Activated CD4-positive, alpha-beta memory T cell treated with anti-CD3 and anti-CD28 coated beads for 36 hours (primary cell): ENCODE measurements around the gene MED22. TPM values are rescaled to one million over a fixed set of nuclear protein-coding genes. Genes with fewer than 3 reads are reported as not detected.
"Not testable (repeated sequence)": the region's sequence is repeated elsewhere in the genome, so short reads cannot be mapped to it uniquely, and the experiment has no call there.

ENCODE experiments used
- CTCF ChIA-PET: fragments of 350-600 bp; sonication (Branson Sonifier 250); formaldehyde crosslinking; loops from one replicate; lab custom pipeline; 2021; ENCODE audit warnings: antibody characterized with exemption, inconsistent platforms; lab: Charles Lee
- POLR2A ChIA-PET: fragments of 350-600 bp; sonication (Branson Sonifier 250); formaldehyde crosslinking; loops from one replicate; lab custom pipeline; 2021; ENCODE audit warnings: antibody characterized with exemption; lab: Charles Lee
- DNase-seq: peaks from one replicate; pipeline ENCODE4 v3.0.0-alpha.2; 2020
- H3K27ac Mint-ChIP-seq: one replicate; pipeline ENCODE4 v1.8.0; 2021; ENCODE audit warnings: mixed read lengths
- H3K27me3 Mint-ChIP-seq: one replicate; pipeline ENCODE4 v1.8.0; 2021; ENCODE audit warnings: mixed read lengths
- H3K36me3 Mint-ChIP-seq: one replicate; pipeline ENCODE4 v1.8.0; 2021; ENCODE audit warnings: mixed read lengths
- H3K4me1 Mint-ChIP-seq: one replicate; pipeline ENCODE4 v1.8.0; 2021; ENCODE audit warnings: low read depth, mixed read lengths
- H3K4me3 Mint-ChIP-seq: one replicate; pipeline ENCODE4 v1.8.0; 2021; ENCODE audit warnings: mild to moderate bottlenecking, mixed read lengths
- H3K9me3 Mint-ChIP-seq: one replicate; pipeline ENCODE4 v1.8.0; 2021; ENCODE audit warnings: mixed read lengths
- intact Hi-C: fragments of 100-400 bp; cut with micrococcal nuclease; formaldehyde crosslinking; loops from one replicate; pipeline ENCODE4 v1.15.1; 2023
- total RNA-seq, 2 experiments: library from RNA; stranded (reverse); gene quantifications; one replicate each; pipeline ENCODE4 v1.2.3, GENCODE V29; 2021

Gene MED22
- total RNA-seq, 2 experiments from 2014 or later = 20.8 to 20.9 TPM

GRCh38 chr9:133385452-133385851 lies 37.5 kb upstream of the MED22 start:
- Mint-ChIP-seq H3K9me3 (no peaks in the 10 kb centered on the region), H3K36me3 (no peaks in the 10 kb centered on the region), H3K4me3 (no peak overlapping the region), H3K27ac (no peak overlapping the region), H3K4me1 (no peaks in the 10 kb centered on the region), H3K27me3 (peaks cover 6% of the 10 kb centered on the region)
- intact Hi-C loops = no loop called here
- POLR2A ChIA-PET = no interaction called here
- no peak for DNase-seq
- CTCF ChIA-PET = no interaction called here

DNA sequence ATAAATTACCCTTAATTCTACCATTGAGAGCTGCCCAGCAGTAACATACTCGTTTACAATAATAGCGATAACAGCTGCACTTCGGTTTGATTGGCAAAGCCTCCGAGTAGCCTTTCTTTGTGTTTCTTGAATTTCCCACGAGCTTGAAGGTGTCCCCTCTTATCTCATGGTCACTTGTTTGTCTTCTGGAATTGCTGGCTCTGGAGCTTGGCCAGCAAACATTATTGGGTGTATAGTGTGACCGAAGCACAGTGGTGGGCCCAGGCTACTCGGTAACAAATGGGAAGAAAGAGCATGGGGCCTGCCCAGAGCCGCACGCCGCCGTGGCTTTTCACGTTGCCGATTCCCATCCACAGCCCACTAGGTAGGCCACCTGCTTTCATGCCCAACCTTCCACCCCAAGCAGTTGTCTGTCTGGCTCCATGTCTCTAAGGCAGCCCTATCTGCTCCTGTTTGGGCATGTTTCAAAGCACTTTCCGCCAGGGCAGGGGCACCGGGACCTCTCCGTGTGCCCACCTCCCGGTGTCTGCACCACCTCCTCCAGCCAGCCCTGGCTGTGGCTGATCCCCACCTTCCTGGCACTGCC lies 36.9 kb upstream of the MED22 start:
- intact Hi-C loops = no loop called here
- H3K36me3 Mint-ChIP-seq = no peaks in the 10 kb centered on the region
- no peak overlapping the region for H3K4me3 Mint-ChIP-seq
- H3K27ac Mint-ChIP-seq = no peak overlapping the region
- H3K9me3 Mint-ChIP-seq = no peaks in the 10 kb centered on the region
- H3K27me3 Mint-ChIP-seq = peaks cover 3% of the 10 kb centered on the region
- no peaks in the 10 kb centered on the region for H3K4me1 Mint-ChIP-seq
- ChIA-PET POLR2A (no interaction called here), CTCF (interaction anchor here (0.8 kb wide), 1 partner anchor 11 kb away, joined by 3 read pairs; no protein-coding TSS in a partner anchor)
- DNase-seq = no peak

GRCh38 chr9:133383438-133383837 lies 35.5 kb upstream of the MED22 start:
- Mint-ChIP-seq H3K4me1 (no peaks in the 10 kb centered on the region), H3K9me3 (no peaks in the 10 kb centered on the region), H3K4me3 (no peak overlapping the region), H3K36me3 (no peaks in the 10 kb centered on the region), H3K27ac (no peak overlapping the region), H3K27me3 (no peaks in the 10 kb centered on the region)
- DNase-seq = no peak
- POLR2A ChIA-PET = no interaction called here
- intact Hi-C loops = no loop called here
- CTCF ChIA-PET = no interaction called here

DNA sequence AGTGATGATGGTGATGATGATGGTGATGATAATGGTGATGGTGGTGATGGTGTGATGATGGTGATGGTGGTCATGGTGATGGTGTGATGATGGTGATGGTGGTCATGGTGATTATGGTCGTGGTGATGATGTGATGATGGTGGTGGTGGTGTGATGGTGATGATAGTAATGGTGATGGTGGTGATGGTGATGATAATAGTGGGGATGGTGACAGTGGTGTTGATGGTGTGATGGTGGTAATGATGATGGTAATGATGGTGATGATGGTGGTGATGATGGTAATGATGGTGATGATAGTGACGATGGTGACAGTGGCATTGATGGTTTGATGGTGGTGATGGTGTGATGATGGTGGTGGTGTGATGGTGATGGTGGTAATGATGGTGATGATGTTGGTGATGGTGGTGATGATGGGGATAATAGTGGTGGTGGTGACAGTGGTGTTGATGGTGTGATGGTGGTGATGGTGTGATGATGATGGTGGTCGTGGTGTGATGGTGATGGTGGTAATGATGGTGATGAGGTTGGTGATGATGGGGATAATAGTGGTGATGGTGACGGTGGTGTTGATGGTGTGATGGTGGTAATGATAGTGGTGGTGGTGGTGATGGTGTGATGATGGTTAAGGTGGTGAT lies 34.7 kb upstream of the MED22 start:
- ChIA-PET POLR2A (no interaction called here), CTCF (no interaction called here)
- no peak for DNase-seq
- no peak overlapping the region for H3K4me3 Mint-ChIP-seq
- H3K36me3 Mint-ChIP-seq = no peaks in the 10 kb centered on the region
- intact Hi-C loops = no loop called here
- no peaks in the 10 kb centered on the region for H3K27me3 Mint-ChIP-seq
- H3K27ac Mint-ChIP-seq = no peak overlapping the region
- H3K4me1 Mint-ChIP-seq = no peaks in the 10 kb centered on the region
- H3K9me3 Mint-ChIP-seq = no peaks in the 10 kb centered on the region

GRCh38 chr9:133380734-133381133 lies 32.8 kb upstream of the MED22 start:
- CTCF ChIA-PET = no interaction called here

GRCh38 chr9:133379153-133380086 lies 31.5 kb upstream of the MED22 start:
- no peaks in the 10 kb centered on the region for H3K27me3 Mint-ChIP-seq
- no peaks in the 10 kb centered on the region for H3K9me3 Mint-ChIP-seq
- intact Hi-C loops = loop anchor here (10.0 kb wide), 1 partner anchor 1015 kb away; no protein-coding TSS in a partner anchor
- peaks cover 7% of the 10 kb centered on the region for H3K36me3 Mint-ChIP-seq
- DNase-seq = no peak
- ChIA-PET CTCF (no interaction called here), POLR2A (interaction anchor here (1.3 kb wide), 1 partner anchor 31 kb away, joined by 4 read pairs; the partner anchor contains the start of genes MED22 and RPL7A)
- H3K4me1 Mint-ChIP-seq = peaks cover 6% of the 10 kb centered on the region
- no peak overlapping the region for H3K4me3 Mint-ChIP-seq
- H3K27ac Mint-ChIP-seq = no peak overlapping the region

More at GRCh38 chr9:133380734-133381133, 32.8 kb upstream of the MED22 start:
- POLR2A ChIA-PET = no interaction called here
- Mint-ChIP-seq H3K9me3 (no peaks in the 10 kb centered on the region), H3K27ac (no peak overlapping the region), H3K36me3 (no peaks in the 10 kb centered on the region), H3K27me3 (no peaks in the 10 kb centered on the region), H3K4me3 (no peak overlapping the region), H3K4me1 (peaks cover 3% of the 10 kb centered on the region)
- intact Hi-C loops = no loop called here
- DNase-seq = no peak

- no peaks in the 10 kb centered on the region for H3K9me3 Mint-ChIP-seq
- POLR2A ChIA-PET = interaction anchor here (1.3 kb wide), 1 partner anchor 30 kb away, joined by 4 read pairs; the partner anchor contains the start of genes MED22 and RPL7A
- H3K36me3 Mint-ChIP-seq = peaks cover 11% of the 10 kb centered on the region
- H3K27me3 Mint-ChIP-seq = no peaks in the 10 kb centered on the region
- no peak overlapping the region for H3K27ac Mint-ChIP-seq
- H3K4me1 Mint-ChIP-seq = peaks cover 10% of the 10 kb centered on the region
- no peak for DNase-seq
- CTCF ChIA-PET = interaction anchor here (0.8 kb wide), 1 partner anchor 191 kb away, joined by 3 read pairs; no protein-coding TSS in a partner anchor
- no peak overlapping the region for H3K4me3 Mint-ChIP-seq
- intact Hi-C loops = loop anchor here (10.0 kb wide), 1 partner anchor 1016 kb away; no protein-coding TSS in a partner anchor
Observed at GRCh38 chr9:133378408-133378962, 30.6 kb upstream of the MED22 start.

- H3K36me3 Mint-ChIP-seq = peaks cover 17% of the 10 kb centered on the region
- no peak overlapping the region for H3K4me3 Mint-ChIP-seq
- peaks cover 17% of the 10 kb centered on the region for H3K4me1 Mint-ChIP-seq
- H3K27me3 Mint-ChIP-seq = no peaks in the 10 kb centered on the region
- ChIA-PET CTCF (interaction anchor here (0.8 to 1.3 kb wide), 3 partner anchors 40 to 234 kb away, joined by 3 to 6 read pairs (median 3); partner anchors contain the start of gene REXO4), POLR2A (interaction anchor here (1.3 kb wide), 1 partner anchor 30 kb away, joined by 4 read pairs; the partner anchor contains the start of genes MED22 and RPL7A)
- intact Hi-C loops = loop anchor here (10.0 kb wide), 1 partner anchor 1017 kb away; no protein-coding TSS in a partner anchor
- no peak for DNase-seq
- H3K9me3 Mint-ChIP-seq = no peaks in the 10 kb centered on the region
- H3K27ac Mint-ChIP-seq = no peak overlapping the region
Observed at GRCh38 chr9:133377721-133378216, 29.8 kb upstream of the MED22 start.

- not testable (repeated sequence) for H3K27me3 Mint-ChIP-seq, H3K27ac Mint-ChIP-seq, DNase-seq, H3K9me3 Mint-ChIP-seq
- CTCF ChIA-PET = interaction anchor here (0.6 to 1.3 kb wide), 7 partner anchors 13 to 233 kb away, joined by 3 to 6 read pairs (median 3); partner anchors contain the start of gene REXO4
- Mint-ChIP-seq H3K36me3 (peaks cover 22% of the 10 kb centered on the region), H3K4me3 (peak overlapping the region; percentile 43), H3K4me1 (peaks cover 22% of the 10 kb centered on the region)
- intact Hi-C loops = loop anchor here (10.0 kb wide), 1 partner anchor 1018 kb away; no protein-coding TSS in a partner anchor
- POLR2A ChIA-PET = interaction anchor here (0.8 to 1.4 kb wide), 4 partner anchors 24 to 101 kb away, joined by 3 to 13 read pairs (median 4); partner anchors contain the start of genes MED22, RPL7A and SLC2A6
Observed at GRCh38 chr9:133377280-133377679, 29.3 kb upstream of the MED22 start.

DNA sequence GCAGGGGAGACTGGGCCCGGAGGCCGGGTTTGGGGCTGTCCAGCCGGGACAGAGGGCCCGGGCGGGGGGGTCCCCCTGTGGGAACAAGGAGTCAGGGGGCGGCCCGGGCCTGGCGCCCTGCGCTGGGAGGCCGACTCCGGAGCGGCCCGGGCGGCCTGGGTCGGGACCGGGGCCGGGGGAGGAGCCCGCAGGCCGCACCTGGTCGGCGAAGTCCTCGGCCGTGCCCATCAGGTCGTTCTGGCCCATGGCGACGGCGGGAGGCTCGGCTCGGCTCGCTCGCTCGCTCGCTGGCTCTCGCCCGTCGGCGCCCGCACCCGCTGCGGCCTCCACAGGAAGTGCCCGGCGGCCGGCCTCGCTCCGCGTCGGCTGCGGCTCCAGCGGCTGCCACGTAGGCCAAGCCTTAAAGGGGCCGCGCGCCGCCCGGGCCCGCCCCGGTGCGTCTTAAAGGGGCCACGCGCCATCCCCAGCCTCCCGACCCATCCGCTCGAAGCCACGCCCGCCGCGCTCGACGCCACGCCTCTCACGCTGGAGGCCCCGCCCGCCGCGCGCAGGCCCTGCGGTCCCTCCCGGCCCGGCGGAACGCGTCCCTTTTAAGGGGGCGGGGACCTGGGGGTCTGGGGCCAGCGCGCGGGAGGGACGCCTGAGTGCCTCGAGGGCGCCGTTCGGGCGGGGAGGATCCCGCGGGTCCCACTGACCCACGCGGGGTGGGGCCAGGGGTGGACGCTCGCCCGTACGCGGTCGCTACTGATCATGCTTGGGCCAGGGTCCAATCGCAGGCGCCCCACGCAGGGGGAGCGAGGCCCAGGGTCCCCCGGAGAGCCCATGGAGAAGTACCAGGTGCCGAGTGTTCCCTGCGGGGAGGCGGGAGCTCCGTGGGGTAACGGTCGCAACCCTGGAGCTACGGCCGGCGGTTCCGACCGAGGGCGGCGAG lies 28.1 kb upstream of the MED22 start, which contains the start of the genes STKLD1 and SURF4:
TSS of gene STKLD1 (plus strand) at position 643 of the 931 bp plus-strand sequence. CDS start at position 751, 108 bp downstream.
TSS of gene SURF4 (minus strand) at position 337 of the 931 bp plus-strand sequence. CDS start at position 246, 91 bp downstream.
- no peaks in the 10 kb centered on the region for H3K9me3 Mint-ChIP-seq
- no peaks in the 10 kb centered on the region for H3K27me3 Mint-ChIP-seq
- CTCF ChIA-PET = interaction anchor here (0.6 to 6.5 kb wide), 6 partner anchors 14 to 34 kb away, joined by 3 to 76 read pairs (median 3); partner anchors contain the start of genes MED22 and RPL7A
- H3K27ac Mint-ChIP-seq = peak within 1 kb of the TSS; percentile 96
- peaks cover 35% of the 10 kb centered on the region for H3K4me1 Mint-ChIP-seq
- peak within 1 kb of the TSS; percentile 97 for H3K4me3 Mint-ChIP-seq
- H3K36me3 Mint-ChIP-seq = peaks cover 34% of the 10 kb centered on the region
- peak; percentile 97 for DNase-seq
- intact Hi-C loops = loop anchor here (1.0 to 10.0 kb wide), 3 partner anchors 28 to 1019 kb away; partner anchors contain the start of genes MED22, RPL7A and SURF6
- POLR2A ChIA-PET = interaction anchor here (0.8 to 14.2 kb wide), 8 partner anchors 11 to 102 kb away, joined by 3 to 381 read pairs (median 4); partner anchors contain the start of genes MED22, RPL7A, SLC2A6 and SURF1
